ENCODE data around the gene CSRNP3.
"Not testable (repeated sequence)": the region's sequence is repeated elsewhere in the genome, so short reads cannot be mapped to it uniquely, and the experiment has no call there.

The CSRNP3 gene

DNA sequence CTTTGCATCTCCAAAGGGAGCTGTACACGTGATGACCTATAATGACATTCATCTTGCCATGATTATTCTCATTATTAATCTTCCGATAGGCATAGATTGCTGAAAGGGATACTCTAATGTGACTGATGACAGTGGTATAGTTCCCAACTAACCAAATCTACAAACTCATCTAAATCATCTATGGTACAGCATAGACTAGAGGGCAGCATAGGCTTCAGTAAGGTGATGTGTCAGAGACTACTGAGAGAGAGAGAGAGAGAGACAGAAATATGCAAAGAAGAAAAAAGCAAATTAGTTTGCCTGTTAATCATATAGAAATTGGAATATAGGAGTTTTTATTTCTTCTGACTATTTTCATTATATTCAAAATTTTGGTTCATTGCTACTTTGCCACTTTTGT, 89.3 kb downstream of the CSRNP3 start:
- DNase-seq = no peak

DNA sequence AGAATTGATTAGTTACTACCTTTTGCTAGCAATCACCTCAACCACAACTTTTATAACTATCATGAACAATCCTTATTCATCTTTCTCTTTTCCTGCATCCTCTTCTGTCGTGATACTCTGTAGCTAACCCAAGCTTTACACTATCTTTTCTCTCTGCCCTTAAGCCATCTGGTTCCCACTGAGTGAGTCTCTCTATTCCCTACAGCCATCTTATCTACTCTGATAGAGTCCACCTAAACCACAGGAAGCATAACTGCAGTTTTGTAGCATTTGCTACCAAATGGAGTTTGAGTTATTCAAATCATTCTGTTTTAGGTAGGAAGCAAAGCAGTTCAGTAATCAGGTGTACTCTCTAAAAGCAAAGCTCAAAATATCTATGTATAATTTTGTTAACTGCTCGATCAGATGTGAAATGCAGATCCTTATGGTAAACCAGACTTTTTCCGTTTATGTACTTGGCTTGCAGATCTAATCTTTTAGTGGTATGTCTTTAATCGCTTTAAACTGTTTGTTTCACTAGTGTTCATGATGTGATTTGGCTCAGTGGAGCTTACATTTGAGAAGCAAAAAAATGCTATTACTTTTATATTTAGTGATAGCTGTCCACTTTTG, 91.0 kb downstream of the CSRNP3 start:
- no peak for DNase-seq

DNA sequence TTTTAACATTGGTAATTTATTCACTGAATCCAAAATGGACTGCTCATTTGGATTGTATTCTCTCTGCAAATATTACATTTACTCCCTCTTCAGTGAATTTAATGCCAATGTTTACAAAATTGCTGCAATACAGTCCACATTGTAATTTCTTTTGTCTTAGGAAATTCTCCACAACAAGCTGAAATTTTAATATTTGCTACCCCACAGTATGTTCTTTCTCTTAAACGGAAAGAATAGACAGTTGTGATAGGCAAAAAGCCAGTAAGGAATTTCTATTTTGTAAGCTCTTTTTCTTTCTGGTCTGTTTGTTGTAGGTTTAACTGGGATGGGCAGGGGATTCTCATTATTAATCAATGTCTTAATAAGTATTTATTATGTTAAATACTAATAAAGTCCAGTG, 92.0 kb downstream of the CSRNP3 start:
- DNase-seq = no peak

- no peak for DNase-seq
Observed at GRCh38 chr2:165562233-165562632, 92.7 kb downstream of the CSRNP3 start.

DNA sequence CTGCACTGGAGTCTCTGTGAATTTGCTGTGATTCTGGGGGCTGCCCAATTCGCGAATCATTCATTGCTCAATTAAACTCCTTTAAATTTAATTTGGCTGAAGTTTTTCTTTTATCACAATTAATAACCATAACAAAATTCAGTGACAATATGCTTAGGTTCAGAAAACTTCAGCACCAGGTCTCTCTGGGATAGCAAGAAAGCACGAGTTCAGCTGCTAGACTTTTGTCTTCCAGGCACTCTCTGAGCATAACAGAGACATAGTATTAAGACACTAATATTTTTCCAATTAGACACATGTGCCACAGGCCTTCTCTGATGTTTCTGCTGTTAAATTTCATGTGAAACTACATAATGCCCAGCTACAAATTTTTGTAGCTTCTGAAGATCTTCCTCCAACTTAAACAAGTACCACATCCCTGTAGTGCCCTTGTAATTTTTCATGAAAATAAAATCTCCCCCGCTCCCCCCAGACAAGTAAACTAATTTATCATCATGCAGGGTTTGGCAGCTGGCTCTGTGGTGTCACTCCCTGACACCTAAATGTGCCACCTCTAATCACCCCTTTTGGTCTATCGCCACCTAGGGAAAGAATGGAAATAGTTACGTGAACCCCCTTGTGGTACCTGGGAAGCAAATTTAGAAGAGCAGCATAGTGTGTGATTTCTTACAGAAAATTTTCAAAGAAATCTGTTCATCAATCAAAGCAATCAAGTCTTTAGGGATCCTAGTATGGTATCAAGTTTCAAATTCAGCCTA, 94.1 kb downstream of the CSRNP3 start:
- no peak for DNase-seq

GRCh38 chr2:165566008-165566407, 96.5 kb downstream of the CSRNP3 start:
- no peak for DNase-seq

DNA sequence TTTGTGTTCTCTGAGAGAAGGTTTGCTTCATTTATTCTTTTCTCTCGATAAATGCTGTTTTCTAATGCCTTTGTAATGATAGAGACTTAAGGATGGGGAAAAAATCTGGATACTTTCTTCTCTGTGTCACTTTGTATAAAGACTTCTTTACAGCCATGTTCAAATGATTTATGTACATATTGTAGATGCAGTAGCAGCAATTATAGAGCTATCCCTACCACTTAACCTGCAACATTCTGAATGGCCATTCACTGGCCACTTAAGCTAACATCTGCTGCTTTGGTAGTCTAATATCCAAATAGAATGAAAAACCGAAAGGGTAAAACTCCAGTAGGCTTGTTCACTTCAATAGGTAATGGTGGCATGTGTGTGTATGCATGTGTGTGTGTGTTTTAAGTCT, 97.8 kb downstream of the CSRNP3 start:
- DNase-seq = no peak

DNA sequence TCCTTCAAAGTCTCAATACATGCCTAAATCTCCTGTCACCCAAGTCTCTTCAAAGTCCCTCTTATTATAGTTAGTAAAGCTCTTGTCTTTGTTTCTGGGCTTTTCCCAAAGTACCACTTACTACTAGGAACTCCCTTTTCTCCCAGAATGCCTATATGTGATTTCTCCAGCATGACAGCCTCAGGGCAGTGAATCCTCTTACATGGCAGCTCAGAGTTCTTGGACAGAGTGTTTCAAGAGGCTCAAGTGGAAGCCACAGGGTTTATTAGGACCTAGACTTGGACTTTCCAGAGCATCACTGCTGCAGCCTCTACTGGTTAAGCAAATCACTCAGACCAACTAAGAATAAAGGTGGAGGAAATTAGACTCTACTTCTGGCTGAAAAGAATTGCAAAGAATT, 98.9 kb downstream of the CSRNP3 start:
- no peak for DNase-seq

DNA sequence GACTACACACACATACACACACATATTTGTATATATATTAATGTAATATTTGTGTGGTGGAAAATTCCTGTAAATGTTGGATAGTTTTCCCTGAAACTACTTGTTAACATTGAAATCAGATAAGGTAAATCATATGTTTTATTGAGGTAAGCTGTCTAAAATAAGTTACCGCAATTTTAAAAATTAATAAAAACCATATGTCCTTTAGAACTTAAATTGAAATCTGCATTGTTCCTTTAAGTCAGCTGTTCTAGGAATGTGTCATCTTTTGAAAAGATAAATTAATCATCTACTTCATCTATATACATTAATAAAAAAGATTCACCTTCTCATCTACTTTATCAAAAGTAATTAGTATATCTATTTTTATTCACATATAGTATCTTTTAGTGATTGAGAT, 102.0 kb downstream of the CSRNP3 start:
- no peak for DNase-seq

- DNase-seq = no peak
Observed at GRCh38 chr2:165572151-165572550, 102.7 kb downstream of the CSRNP3 start.

- no peak for DNase-seq
Observed at GRCh38 chr2:165573534-165574461, 104.3 kb downstream of the CSRNP3 start.

DNA sequence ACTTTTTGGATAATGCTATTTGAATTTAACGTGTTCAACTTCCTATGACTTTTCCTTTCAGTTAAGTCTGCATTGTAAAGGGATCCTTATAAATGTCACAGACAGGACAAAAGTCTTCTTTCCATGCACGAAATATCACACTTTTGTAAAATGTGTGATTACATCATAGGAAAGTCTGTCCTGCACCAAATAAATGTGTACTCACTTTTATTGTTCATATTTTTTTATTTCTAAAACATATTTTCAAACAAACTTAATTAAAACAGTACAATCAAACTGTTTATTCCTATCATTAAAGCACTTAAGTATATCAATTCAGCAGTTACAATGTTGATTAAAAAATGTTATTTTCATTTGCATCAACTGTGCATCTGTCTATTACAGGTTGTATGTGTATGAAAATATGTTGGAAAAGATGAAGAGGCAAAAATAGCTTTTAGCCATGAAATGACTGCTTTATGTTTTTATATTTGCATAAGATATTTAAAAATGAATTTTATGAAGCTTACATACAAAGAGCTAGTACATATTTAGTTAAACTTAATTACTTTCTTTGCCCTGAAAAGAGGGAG, 105.6 kb downstream of the CSRNP3 start:
- DNase-seq = no peak

- DNase-seq = no peak
Observed at GRCh38 chr2:165576409-165577154, 107.1 kb downstream of the CSRNP3 start.

DNA sequence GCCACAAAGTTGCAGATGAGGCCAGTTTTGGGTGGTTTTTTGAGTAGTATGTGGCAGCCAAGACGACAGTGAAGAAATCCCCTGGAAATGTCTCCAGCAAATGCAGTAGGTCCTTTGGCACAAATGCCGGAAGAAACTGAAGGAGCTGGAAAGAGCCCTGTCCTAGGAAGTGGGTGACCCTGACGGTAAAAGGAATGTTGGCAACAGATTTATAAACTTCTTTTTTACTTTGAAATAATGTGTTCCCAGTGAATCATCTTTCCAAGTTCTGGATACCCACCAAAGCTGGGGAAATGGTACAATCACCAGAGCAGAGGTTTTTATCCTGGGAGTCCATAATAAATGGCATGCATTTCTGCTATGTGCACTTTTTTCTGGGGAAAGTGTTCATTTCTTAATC, 112.9 kb downstream of the CSRNP3 start:
- DNase-seq = no peak

GRCh38 chr2:165582863-165583506, 113.5 kb downstream of the CSRNP3 start:
- no peak for DNase-seq

GRCh38 chr2:165584126-165584654, 114.7 kb downstream of the CSRNP3 start:
- no peak for DNase-seq

DNA sequence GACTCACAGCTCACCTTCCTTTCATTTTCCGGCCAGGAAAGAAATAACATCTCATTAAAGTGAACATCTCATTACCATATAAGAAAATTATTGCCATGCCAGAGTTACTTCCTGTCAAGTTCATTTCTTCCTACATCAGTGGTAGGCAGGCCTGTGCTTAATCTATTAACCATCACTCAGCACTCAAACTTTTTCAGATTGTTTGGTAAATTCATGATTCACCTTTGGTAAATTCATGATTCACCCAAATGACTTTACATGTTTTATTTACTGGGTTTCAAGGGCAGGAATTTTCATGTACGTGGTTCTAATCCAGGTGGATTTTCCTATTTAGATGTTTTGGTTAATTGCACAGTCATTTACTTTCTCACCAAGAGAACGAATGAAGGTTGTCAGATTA, 116.5 kb downstream of the CSRNP3 start:
- DNase-seq = no peak

- no peak for DNase-seq
Observed at GRCh38 chr2:165587335-165587938, 117.9 kb downstream of the CSRNP3 start.

- not testable (repeated sequence) for DNase-seq
Observed at GRCh38 chr2:165590999-165591398, 121.5 kb downstream of the CSRNP3 start.

DNA sequence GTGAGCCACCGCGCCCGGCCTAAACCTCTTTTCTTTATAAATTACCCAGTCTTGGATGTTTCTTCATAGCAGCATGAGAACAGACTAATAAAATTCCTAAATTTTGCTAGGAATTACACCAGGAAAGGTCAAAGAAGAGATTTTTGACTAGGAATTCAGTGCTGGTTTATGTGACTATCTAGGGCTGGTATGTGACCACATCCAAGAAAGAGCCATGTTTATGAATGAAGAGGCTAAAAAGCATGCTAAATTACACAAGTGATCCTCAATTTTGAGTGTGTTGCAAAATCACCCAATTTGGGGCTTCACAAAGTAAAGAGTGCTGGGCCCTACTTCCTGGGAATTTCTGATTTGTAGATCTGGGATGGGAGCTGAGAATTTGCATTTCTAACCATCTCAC, 123.6 kb downstream of the CSRNP3 start:
- DNase-seq = no peak

GRCh38 chr2:165594231-165594934, 124.9 kb downstream of the CSRNP3 start:
- DNase-seq = no peak
